ENCODE data around the gene ABCG2. TPM values are rescaled to one million over a fixed set of nuclear protein-coding genes. Genes with fewer than 3 reads are reported as not detected.

Gene ABCG2
- total RNA-seq, 1 experiment from 2014 or later, result 23.7 TPM

GRCh38 chr4:88091378-88091777 is 67.1 kb downstream of the ABCG2 start:
- POLR2A ChIA-PET, result no interaction called here
- TF ChIP-seq CTCF (IDR thresholded peaks at IDR 0.05; ENCODE audit: insufficient read depth in 1 of 2, low read depth in 1 of 2, low read length in 1 of 2, severe bottlenecking in 1 of 2, unreplicated experiment in 1 of 2), result no peak

GRCh38 chr4:88090898-88091297 is 67.5 kb downstream of the ABCG2 start:
- no peak for TF ChIP-seq CTCF (IDR thresholded peaks at IDR 0.05; ENCODE audit: insufficient read depth in 1 of 2, low read depth in 1 of 2, low read length in 1 of 2, severe bottlenecking in 1 of 2, unreplicated experiment in 1 of 2)
- Mint-ChIP-seq H3K27ac (ENCODE audit: unreplicated experiment) (no peak overlapping the region), H3K4me3 (ENCODE audit: unreplicated experiment) (no peak overlapping the region), H3K4me1 (ENCODE audit: low read depth, unreplicated experiment) (no peaks in the 10 kb centered on the region), H3K9me3 (ENCODE audit: unreplicated experiment) (no peaks in the 10 kb centered on the region), H3K27me3 (ENCODE audit: insufficient read depth, unreplicated experiment) (no peaks in the 10 kb centered on the region), H3K36me3 (ENCODE audit: insufficient read depth, unreplicated experiment) (peaks cover 24% of the 10 kb centered on the region)
- Histone ChIP-seq H3K27me3 (replicated peaks; ENCODE audit: control insufficient read depth, insufficient read depth, low read length) (no peaks in the 10 kb centered on the region), H3K4me3 (ENCODE audit: low read depth, low read length) (no peak overlapping the region), H3K4me1 (no peaks in the 10 kb centered on the region), H3K36me3 (ENCODE audit: control insufficient read depth, insufficient read depth, low read length) (no peaks in the 10 kb centered on the region), H3K9me3 (no peaks in the 10 kb centered on the region)
- intact Hi-C loops (cut with micrococcal nuclease; ENCODE audit: unreplicated experiment), result no loop called here
- CTCF ChIA-PET, result no interaction called here
- no TSS peak for BruUV-seq (replicated peaks)
- no peak for DNase-seq
- POLR2A ChIA-PET, result no interaction called here

More at GRCh38 chr4:88091378-88091777, 67.1 kb downstream of the ABCG2 start:
- Mint-ChIP-seq H3K4me3 (ENCODE audit: unreplicated experiment) (no peak overlapping the region), H3K36me3 (ENCODE audit: insufficient read depth, unreplicated experiment) (peaks cover 24% of the 10 kb centered on the region), H3K9me3 (ENCODE audit: unreplicated experiment) (no peaks in the 10 kb centered on the region), H3K27me3 (ENCODE audit: insufficient read depth, unreplicated experiment) (no peaks in the 10 kb centered on the region), H3K27ac (ENCODE audit: unreplicated experiment) (no peak overlapping the region), H3K4me1 (ENCODE audit: low read depth, unreplicated experiment) (no peaks in the 10 kb centered on the region)
- no peaks in the 10 kb centered on the region for H3K9me3 ChIP-seq
- no peak overlapping the region for H3K4me3 ChIP-seq (ENCODE audit: low read depth, low read length)
- H3K36me3 ChIP-seq (ENCODE audit: control insufficient read depth, insufficient read depth, low read length), result no peaks in the 10 kb centered on the region
- intact Hi-C loops (cut with micrococcal nuclease; ENCODE audit: unreplicated experiment), result no loop called here
- no TSS peak for BruUV-seq (replicated peaks)
- H3K27me3 ChIP-seq (replicated peaks; ENCODE audit: control insufficient read depth, insufficient read depth, low read length), result no peaks in the 10 kb centered on the region
- DNase-seq, result no peak
- no peaks in the 10 kb centered on the region for H3K4me1 ChIP-seq
- CTCF ChIA-PET, result no interaction called here

- Mint-ChIP-seq H3K36me3 (ENCODE audit: insufficient read depth, unreplicated experiment) (peaks cover 6% of the 10 kb centered on the region), H3K4me3 (ENCODE audit: unreplicated experiment) (no peak overlapping the region), H3K27ac (ENCODE audit: unreplicated experiment) (peak overlapping the region; percentile 10), H3K27me3 (ENCODE audit: insufficient read depth, unreplicated experiment) (no peaks in the 10 kb centered on the region), H3K9me3 (ENCODE audit: unreplicated experiment) (no peaks in the 10 kb centered on the region), H3K4me1 (ENCODE audit: low read depth, unreplicated experiment) (no peaks in the 10 kb centered on the region)
- intact Hi-C loops (cut with micrococcal nuclease; ENCODE audit: unreplicated experiment), result no loop called here
- no TSS peak for BruUV-seq (replicated peaks)
- Histone ChIP-seq H3K4me3 (ENCODE audit: low read depth, low read length) (no peak overlapping the region), H3K9me3 (no peaks in the 10 kb centered on the region), H3K36me3 (ENCODE audit: control insufficient read depth, insufficient read depth, low read length) (no peaks in the 10 kb centered on the region), H3K27me3 (replicated peaks; ENCODE audit: control insufficient read depth, insufficient read depth, low read length) (no peaks in the 10 kb centered on the region), H3K4me1 (no peaks in the 10 kb centered on the region)
- TF ChIP-seq CTCF (IDR thresholded peaks at IDR 0.05; ENCODE audit: insufficient read depth in 1 of 2, low read depth in 1 of 2, low read length in 1 of 2, severe bottlenecking in 1 of 2, unreplicated experiment in 1 of 2), result no peak
- no peak for DNase-seq
- CTCF ChIA-PET, result no interaction called here
- POLR2A ChIA-PET, result no interaction called here
Observed at GRCh38 chr4:88087004-88087403, 71.4 kb downstream of the ABCG2 start.
